HG03442 (cell line): ENCODE data around the gene SIGLEC8.
"Not testable (repeated sequence)": the region's sequence is repeated elsewhere in the genome, so short reads cannot be mapped to it uniquely, and the experiment has no call there.

Source experiments
- ATAC-seq: cut with Tn5 transposase; IDR thresholded peaks from one replicate; pipeline ENCODE4 v1.9.1; 2021; ENCODE audit warnings: mild to moderate bottlenecking, moderate library complexity; ENCODE audit not compliant: unreplicated experiment

Gene SIGLEC8

GRCh38 chr19:51458051-51458645 is at the start of gene SIGLEC8:
Gene SIGLEC8 (minus strand): TSS chr19:51458454. CDS start chr19:51458387, 67 bp downstream.
- ATAC-seq: no peak

- no peak for ATAC-seq
These were observed 49.4 kb upstream of the SIGLEC8 start for GRCh38 chr19:51507640-51508058.

GRCh38 chr19:51507192-51507591 is 48.9 kb upstream of the SIGLEC8 start:
- ATAC-seq: no peak

- ATAC-seq: no peak
These were observed 47.6 kb upstream of the SIGLEC8 start for GRCh38 chr19:51505904-51506303.

- ATAC-seq: no peak
These were observed 45.6 kb upstream of the SIGLEC8 start for GRCh38 chr19:51503896-51504295.

- ATAC-seq: no peak
These were observed 45.1 kb upstream of the SIGLEC8 start for GRCh38 chr19:51503286-51503817.

GRCh38 chr19:51501594-51502263 is 43.5 kb upstream of the SIGLEC8 start, which contains the start of gene SIGLEC12:
Gene SIGLEC12 (minus strand): TSS chr19:51501800. CDS start chr19:51501733, 67 bp downstream.
- no peak for ATAC-seq

- not testable (repeated sequence) for ATAC-seq
These were observed 42.7 kb upstream of the SIGLEC8 start for GRCh38 chr19:51500931-51501330.

- ATAC-seq: no peak
These were observed 39.4 kb upstream of the SIGLEC8 start for GRCh38 chr19:51497666-51498065.

- ATAC-seq: no peak
These were observed 35.5 kb upstream of the SIGLEC8 start for GRCh38 chr19:51493776-51494175.

- no peak for ATAC-seq
These were observed 33.3 kb upstream of the SIGLEC8 start for GRCh38 chr19:51491586-51491985.

GRCh38 chr19:51490676-51491075 is 32.4 kb upstream of the SIGLEC8 start:
- no peak for ATAC-seq

GRCh38 chr19:51489113-51489512 is 30.9 kb upstream of the SIGLEC8 start:
- ATAC-seq: no peak

- no peak for ATAC-seq
These were observed 30.2 kb upstream of the SIGLEC8 start for GRCh38 chr19:51488491-51488890.

GRCh38 chr19:51485960-51486660 is 27.9 kb upstream of the SIGLEC8 start:
- ATAC-seq: no peak

GRCh38 chr19:51480590-51480989 is 22.3 kb upstream of the SIGLEC8 start:
- ATAC-seq: no peak

GRCh38 chr19:51479531-51480331 is 21.5 kb upstream of the SIGLEC8 start:
- ATAC-seq: no peak

GRCh38 chr19:51478381-51479234 is 20.4 kb upstream of the SIGLEC8 start, which contains the start of gene CEACAM18:
Gene CEACAM18 (plus strand): TSS chr19:51478539.
- ATAC-seq: no peak

- no peak for ATAC-seq
These were observed 19.1 kb upstream of the SIGLEC8 start for GRCh38 chr19:51477344-51477743.

- ATAC-seq: no peak
These were observed 17.9 kb upstream of the SIGLEC8 start for GRCh38 chr19:51476164-51476563.
